Mononuclear cell (primary cell): ENCODE data around the gene TNFAIP3. TPM values are rescaled to one million over a fixed set of nuclear protein-coding genes. Genes with fewer than 3 reads are reported as not detected.
"Not testable (repeated sequence)": the region's sequence is repeated elsewhere in the genome, so short reads cannot be mapped to it uniquely, and the experiment has no call there.

Experiments used
- H3K27me3 ChIP-seq: 2 replicates; pipeline ENCODE4 v1.6.0; 2011; ENCODE audit warnings: low read length, control low read depth; ENCODE audit not compliant: insufficient read depth
- H3K4me1 ChIP-seq: 2 replicates; pipeline ENCODE4 v1.5.1; 2011; ENCODE audit warnings: mild to moderate bottlenecking, low read length, control low read depth; ENCODE audit not compliant: insufficient read depth
- H3K4me3 ChIP-seq: 2 replicates; pipeline ENCODE4 v1.5.1; 2011; ENCODE audit warnings: mild to moderate bottlenecking, low read length, moderate library complexity
- H3K9me3 ChIP-seq: 2 replicates; pipeline ENCODE4 v1.5.1; 2011; ENCODE audit warnings: low read depth, mild to moderate bottlenecking, control low read depth, low read length
- total RNA-seq: library from RNA; depleted of rRNA; stranded (reverse); fragments of >200 nt; gene quantifications from one replicate; pipeline ENCODE4 v1.2.3, GENCODE V29; 2012

The TNFAIP3 gene
- total RNA-seq, 1 donor, result 1,382 TPM

GRCh38 chr6:137876547-137876946 lies 9.5 kb downstream of the TNFAIP3 start:
- Histone ChIP-seq H3K4me1 (peaks cover 54% of the 10 kb centered on the region), H3K9me3 (no peaks in the 10 kb centered on the region), H3K27me3 (no peaks in the 10 kb centered on the region), H3K4me3 (no peak overlapping the region)

GRCh38 chr6:137877113-137877512 lies 10.1 kb downstream of the TNFAIP3 start:
- Histone ChIP-seq H3K27me3 (no peaks in the 10 kb centered on the region), H3K4me1 (peaks cover 52% of the 10 kb centered on the region), H3K4me3 (no peak overlapping the region), H3K9me3 (no peaks in the 10 kb centered on the region)

- Histone ChIP-seq H3K9me3 (no peaks in the 10 kb centered on the region), H3K4me3 (no peak overlapping the region), H3K27me3 (no peaks in the 10 kb centered on the region), H3K4me1 (peaks cover 52% of the 10 kb centered on the region)
Measured at GRCh38 chr6:137877606-137878005, 10.5 kb downstream of the TNFAIP3 start.

GRCh38 chr6:137878029-137878428 lies 11.0 kb downstream of the TNFAIP3 start:
- Histone ChIP-seq H3K4me1 (peaks cover 53% of the 10 kb centered on the region), H3K27me3 (no peaks in the 10 kb centered on the region), H3K4me3 (no peak overlapping the region), H3K9me3 (no peaks in the 10 kb centered on the region)

- H3K4me3 ChIP-seq, result no peak overlapping the region
- no peaks in the 10 kb centered on the region for H3K9me3 ChIP-seq
- no peaks in the 10 kb centered on the region for H3K27me3 ChIP-seq
- peaks cover 54% of the 10 kb centered on the region for H3K4me1 ChIP-seq
Measured at GRCh38 chr6:137878486-137879285, 11.6 kb downstream of the TNFAIP3 start.

- Histone ChIP-seq H3K4me3 (no peak overlapping the region), H3K9me3 (no peaks in the 10 kb centered on the region), H3K4me1 (peaks cover 52% of the 10 kb centered on the region)
Measured at GRCh38 chr6:137879299-137879698, 12.2 kb downstream of the TNFAIP3 start.

GRCh38 chr6:137879885-137880745 lies 13.1 kb downstream of the TNFAIP3 start:
- Histone ChIP-seq H3K4me3 (no peak overlapping the region), H3K27me3 (no peaks in the 10 kb centered on the region), H3K4me1 (peaks cover 45% of the 10 kb centered on the region), H3K9me3 (no peaks in the 10 kb centered on the region)

More at GRCh38 chr6:137879299-137879698, 12.2 kb downstream of the TNFAIP3 start:
- no peaks in the 10 kb centered on the region for H3K27me3 ChIP-seq

GRCh38 chr6:137880746-137881521 lies 13.9 kb downstream of the TNFAIP3 start:
- Histone ChIP-seq H3K9me3 (no peaks in the 10 kb centered on the region), H3K27me3 (no peaks in the 10 kb centered on the region), H3K4me1 (peaks cover 45% of the 10 kb centered on the region), H3K4me3 (no peak overlapping the region)

GRCh38 chr6:137881522-137881886 lies 14.4 kb downstream of the TNFAIP3 start:
- Histone ChIP-seq H3K4me3 (no peak overlapping the region), H3K4me1 (peaks cover 45% of the 10 kb centered on the region), H3K9me3 (no peaks in the 10 kb centered on the region), H3K27me3 (no peaks in the 10 kb centered on the region)

- H3K4me1 ChIP-seq, result peaks cover 42% of the 10 kb centered on the region
- H3K9me3 ChIP-seq, result no peaks in the 10 kb centered on the region
- no peak overlapping the region for H3K4me3 ChIP-seq
- no peaks in the 10 kb centered on the region for H3K27me3 ChIP-seq
Measured at GRCh38 chr6:137882225-137882961, 15.3 kb downstream of the TNFAIP3 start.

GRCh38 chr6:137883400-137884148 lies 16.5 kb downstream of the TNFAIP3 start:
- no peak overlapping the region for H3K4me3 ChIP-seq
- no peaks in the 10 kb centered on the region for H3K27me3 ChIP-seq
- peaks cover 32% of the 10 kb centered on the region for H3K4me1 ChIP-seq
- H3K9me3 ChIP-seq, result no peaks in the 10 kb centered on the region

- no peak overlapping the region for H3K4me3 ChIP-seq
- H3K9me3 ChIP-seq, result no peaks in the 10 kb centered on the region
- H3K27me3 ChIP-seq, result no peaks in the 10 kb centered on the region
- H3K4me1 ChIP-seq, result peaks cover 26% of the 10 kb centered on the region
Measured at GRCh38 chr6:137884149-137884909, 17.3 kb downstream of the TNFAIP3 start.

GRCh38 chr6:137884910-137885229 lies 17.8 kb downstream of the TNFAIP3 start:
- peaks cover 26% of the 10 kb centered on the region for H3K4me1 ChIP-seq
- not testable (repeated sequence) for H3K9me3 ChIP-seq, H3K27me3 ChIP-seq, H3K4me3 ChIP-seq
